Measurements from ENCODE around the gene CYP27A1.
"Not testable (repeated sequence)": the region's sequence is repeated elsewhere in the genome, so short reads cannot be mapped to it uniquely, and the experiment has no call there.

The CYP27A1 gene

DNA sequence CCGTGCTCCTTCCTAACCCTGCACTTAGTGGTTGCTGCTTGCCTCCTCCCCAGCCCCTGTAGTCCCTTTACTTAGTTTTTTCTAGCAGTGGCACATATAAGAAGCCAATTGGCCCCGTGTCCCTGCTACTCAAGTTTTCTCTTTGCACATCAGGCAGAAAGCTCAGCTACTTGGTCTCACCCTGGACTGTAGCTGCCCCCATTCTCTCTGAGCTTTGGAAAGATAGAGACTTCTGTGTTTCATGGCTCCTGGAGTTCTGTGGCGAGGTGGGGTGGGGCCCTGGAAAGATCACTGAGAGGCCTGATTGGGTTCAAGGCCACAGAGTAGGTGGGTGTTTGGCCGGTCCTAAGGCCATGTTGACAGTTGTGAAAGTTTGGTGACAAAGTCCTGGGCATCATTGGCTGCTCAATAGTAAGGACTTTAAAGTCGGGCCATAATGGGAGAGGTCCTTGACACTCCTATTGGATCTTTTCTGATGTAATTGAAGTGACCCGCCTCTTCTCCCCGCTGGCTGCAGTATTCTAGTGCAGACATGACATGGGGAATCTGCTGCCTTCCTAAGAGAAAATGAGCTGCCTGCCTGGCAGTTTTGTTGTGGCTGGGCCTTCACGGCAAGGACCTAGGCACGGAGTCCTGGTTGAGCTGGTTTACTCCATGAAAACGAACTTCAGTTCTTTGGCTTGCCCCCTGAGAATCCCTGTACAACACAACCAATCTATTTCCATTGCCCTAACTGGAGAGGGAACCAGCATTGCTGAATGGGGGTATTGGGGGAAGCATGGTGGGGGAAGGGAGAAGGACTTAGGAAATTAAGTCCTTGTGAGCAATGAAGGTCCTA, 26.2 kb upstream of the CYP27A1 start:
- H3K27ac ChIP-seq: peak overlapping the region; percentile 40
- no peak overlapping the region for H3K4me3 ChIP-seq (ENCODE audit: low read depth in 1 of 2, low read length in 1 of 2)
- H3K9me3 ChIP-seq: no peaks in the 10 kb centered on the region
- peaks cover 8 to 10% of the 10 kb centered on the region in 2 experiments for H3K4me1 ChIP-seq (ENCODE audit: control insufficient read depth in 1 of 2, insufficient read depth in 1 of 2, low read depth in 1 of 2, low read length in 1 of 2)
- H3K36me3 ChIP-seq: peaks cover 28% of the 10 kb centered on the region
- TF ChIP-seq CTCF (IDR thresholded peaks at IDR 0.05): no peak
- no peaks in the 10 kb centered on the region for H3K27me3 ChIP-seq

- TF ChIP-seq CTCF (IDR thresholded peaks at IDR 0.05): no peak
- peaks cover 23% of the 10 kb centered on the region for H3K36me3 ChIP-seq
- no peak overlapping the region for H3K4me3 ChIP-seq (ENCODE audit: low read depth in 1 of 2, low read length in 1 of 2)
- H3K4me1 ChIP-seq (ENCODE audit: control insufficient read depth in 1 of 2, insufficient read depth in 1 of 2, low read depth in 1 of 2, low read length in 1 of 2): peaks cover 8 to 10% of the 10 kb centered on the region in 2 experiments
- no peaks in the 10 kb centered on the region for H3K9me3 ChIP-seq
- H3K27me3 ChIP-seq: no peaks in the 10 kb centered on the region
- H3K27ac ChIP-seq: no peak overlapping the region
Observed at GRCh38 chr2:218756599-218757377, 25.2 kb upstream of the CYP27A1 start.

GRCh38 chr2:218761795-218762194, 20.2 kb upstream of the CYP27A1 start:
- H3K36me3 ChIP-seq: no peaks in the 10 kb centered on the region
- no peak overlapping the region for H3K4me3 ChIP-seq (ENCODE audit: low read depth in 1 of 2, low read length in 1 of 2)
- H3K9me3 ChIP-seq: no peaks in the 10 kb centered on the region
- no peak for TF ChIP-seq CTCF (IDR thresholded peaks at IDR 0.05)
- no peaks in the 10 kb centered on the region for H3K27me3 ChIP-seq
- no peak overlapping the region for H3K27ac ChIP-seq
- peaks cover 15 to 17% of the 10 kb centered on the region in 2 experiments for H3K4me1 ChIP-seq (ENCODE audit: control insufficient read depth in 1 of 2, insufficient read depth in 1 of 2, low read depth in 1 of 2, low read length in 1 of 2)

DNA sequence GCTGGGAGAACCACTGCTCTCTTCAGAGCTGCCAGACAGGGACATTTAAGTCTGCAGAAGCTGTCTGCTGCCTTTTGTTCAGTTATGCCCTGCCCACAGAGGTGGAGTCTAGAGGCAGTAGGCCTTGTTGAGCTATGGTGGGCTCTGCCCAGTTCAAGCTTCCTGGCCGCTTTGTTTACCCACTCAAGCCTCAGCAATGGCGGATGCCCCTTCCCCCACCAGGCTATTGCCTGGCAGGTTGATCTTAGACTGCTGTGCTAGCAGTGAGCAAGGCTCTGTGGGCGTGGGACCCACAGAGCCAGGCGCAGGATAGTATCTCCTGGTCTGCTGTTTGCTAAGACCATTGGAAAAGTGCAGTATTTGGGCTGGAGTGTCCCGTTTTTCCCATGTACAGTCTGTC, 9.2 kb upstream of the CYP27A1 start:
- H3K9me3 ChIP-seq, H3K27ac ChIP-seq: not testable (repeated sequence)

DNA sequence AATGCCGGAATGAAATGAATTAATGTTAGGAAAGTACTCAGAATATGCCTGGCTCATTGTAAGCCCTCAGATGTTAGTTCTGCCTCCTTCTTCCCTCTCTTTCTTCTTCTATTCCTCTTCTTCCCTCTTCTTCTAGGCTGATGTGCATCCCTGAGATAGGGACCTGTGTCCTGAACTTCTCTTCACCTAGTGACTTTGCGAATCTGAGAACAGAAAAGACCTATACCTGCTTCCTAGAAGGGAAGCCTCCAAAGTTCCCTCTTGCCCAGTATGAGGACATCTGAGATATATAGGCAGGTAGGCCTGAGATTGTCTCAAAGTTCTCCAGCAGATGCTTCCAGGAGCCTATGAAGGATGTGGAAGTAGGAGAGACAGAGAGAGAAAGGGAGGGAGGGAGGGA, 8.1 kb upstream of the CYP27A1 start:
- Histone ChIP-seq H3K9me3 (no peaks in the 10 kb centered on the region), H3K4me3 (ENCODE audit: low read depth in 1 of 2, low read length in 1 of 2) (no peak overlapping the region), H3K27ac (peak overlapping the region; percentile 52), H3K4me1 (ENCODE audit: control insufficient read depth in 1 of 2, insufficient read depth in 1 of 2, low read depth in 1 of 2, low read length in 1 of 2) (peaks cover 17 to 22% of the 10 kb centered on the region in 2 experiments), H3K36me3 (no peaks in the 10 kb centered on the region), H3K27me3 (peaks cover under 1% of the 10 kb centered on the region)
- TF ChIP-seq CTCF (IDR thresholded peaks at IDR 0.05): no peak

More for the DNA sequence above, 9.2 kb upstream of the CYP27A1 start:
- H3K4me3 ChIP-seq (ENCODE audit: low read depth in 1 of 2, low read length in 1 of 2); H3K36me3 ChIP-seq; H3K27me3 ChIP-seq: not testable (repeated sequence)
- peaks cover 17 to 22% of the 10 kb centered on the region in 2 experiments for H3K4me1 ChIP-seq (ENCODE audit: control insufficient read depth in 1 of 2, insufficient read depth in 1 of 2, low read depth in 1 of 2, low read length in 1 of 2)

GRCh38 chr2:218776488-218776887, 5.5 kb upstream of the CYP27A1 start:
- Histone ChIP-seq H3K27ac (peak overlapping the region; percentile 78), H3K9me3 (no peaks in the 10 kb centered on the region), H3K36me3 (no peaks in the 10 kb centered on the region), H3K27me3 (peaks cover 27% of the 10 kb centered on the region), H3K4me1 (ENCODE audit: control insufficient read depth in 1 of 2, insufficient read depth in 1 of 2, low read depth in 1 of 2, low read length in 1 of 2) (peaks cover 17 to 22% of the 10 kb centered on the region in 2 experiments), H3K4me3 (ENCODE audit: low read depth in 1 of 2, low read length in 1 of 2) (no peak overlapping the region)
- no peak for TF ChIP-seq CTCF (IDR thresholded peaks at IDR 0.05)
